ENCODE measurements around the gene UTP4. TPM values are rescaled to one million over a fixed set of nuclear protein-coding genes. Genes with fewer than 3 reads are reported as not detected.
A peak's percentile ranks its signal among the peaks of the same experiment; 100 is the strongest.

UTP4 gene
- total and polyA plus RNA-seq, 10 donors = 12.6 to 37.9 (median 17.1) TPM

- Histone ChIP-seq H3K36me3 (no peaks in the 10 kb centered on the region), H3K4me1 (peaks cover 0 to 55% (median 13%) of the 10 kb centered on the region in 6 donors), H3K9me3 (no peaks in the 10 kb centered on the region), H3K27me3 (replicated peaks in 1 of 7) (no peaks in the 10 kb centered on the region), H3K4me3 (no peak overlapping the region), H3K27ac (no peak overlapping the region)
- no peak for DNase-seq
- TF ChIP-seq POLR2AphosphoS5 (IDR thresholded peaks at IDR 0.05) (no peak), CTCF (IDR thresholded peaks at IDR 0.05 in 8 of 11, conservative IDR thresholded peaks at IDR 0.05 in 3 of 11) (no peak), POLR2A (IDR thresholded peaks at IDR 0.05) (no peak)
- WGBS, 5 donors = 72 to 85% (median 84%) methylated on average over 2 of the region's 2 CpGs
- intact Hi-C loops (cut with DNase I; ENCODE audit: low total_unique reads) = no loop called here
Measured at GRCh38 chr16:69201787-69202186, 69.3 kb downstream of the UTP4 start.

- no peak for DNase-seq
- H3K4me3 ChIP-seq = no peak overlapping the region
- no peak for TF ChIP-seq POLR2AphosphoS5 (IDR thresholded peaks at IDR 0.05)
- TF ChIP-seq POLR2A (IDR thresholded peaks at IDR 0.05) = no peak
- TF ChIP-seq CTCF (IDR thresholded peaks at IDR 0.05 in 8 of 11, conservative IDR thresholded peaks at IDR 0.05 in 3 of 11) = no peak
- H3K27ac ChIP-seq = peak overlapping the region in 5 of 8 donors; percentile 1 to 61 (median 49)
- intact Hi-C loops (cut with DNase I; ENCODE audit: low total_unique reads) = no loop called here
- no peaks in the 10 kb centered on the region for H3K36me3 ChIP-seq
- peaks cover 0 to 51% (median 13%) of the 10 kb centered on the region in 6 donors for H3K4me1 ChIP-seq
- no peaks in the 10 kb centered on the region for H3K27me3 ChIP-seq (replicated peaks in 1 of 7)
- no peaks in the 10 kb centered on the region for H3K9me3 ChIP-seq
Measured at GRCh38 chr16:69204172-69204571, 71.7 kb downstream of the UTP4 start.

GRCh38 chr16:69209735-69210134 lies 77.3 kb downstream of the UTP4 start:
- no peaks in the 10 kb centered on the region for H3K9me3 ChIP-seq
- TF ChIP-seq CTCF (IDR thresholded peaks at IDR 0.05 in 8 of 11, conservative IDR thresholded peaks at IDR 0.05 in 3 of 11) (no peak), POLR2AphosphoS5 (IDR thresholded peaks at IDR 0.05) (no peak), POLR2A (IDR thresholded peaks at IDR 0.05) (no peak)
- 87 to 98% (median 94%) methylated on average over 4 of the region's 4 CpGs for WGBS, 5 donors

GRCh38 chr16:69217433-69217832 lies 85.0 kb downstream of the UTP4 start:
- H3K9me3 ChIP-seq = no peaks in the 10 kb centered on the region
- H3K4me1 ChIP-seq = peaks cover 0 to 18% (median 0%) of the 10 kb centered on the region in 6 donors
- intact Hi-C loops (cut with DNase I; ENCODE audit: low total_unique reads) = no loop called here
- no peaks in the 10 kb centered on the region for H3K36me3 ChIP-seq
- no peak overlapping the region for H3K4me3 ChIP-seq
- DNase-seq = no peak
- no peaks in the 10 kb centered on the region for H3K27me3 ChIP-seq (replicated peaks in 1 of 7)
- no peak overlapping the region for H3K27ac ChIP-seq
- TF ChIP-seq POLR2A (IDR thresholded peaks at IDR 0.05) (no peak), CTCF (IDR thresholded peaks at IDR 0.05 in 8 of 11, conservative IDR thresholded peaks at IDR 0.05 in 3 of 11) (no peak), POLR2AphosphoS5 (IDR thresholded peaks at IDR 0.05) (no peak)
- 92 to 97% (median 97%) methylated on average over 1 of the region's 1 CpG for WGBS, 5 donors

More at GRCh38 chr16:69209735-69210134, 77.3 kb downstream of the UTP4 start:
- Histone ChIP-seq H3K36me3 (peaks cover 0 to 6% (median 0%) of the 10 kb centered on the region in 6 donors), H3K27me3 (replicated peaks in 1 of 7) (no peaks in the 10 kb centered on the region), H3K4me1 (peaks cover 0 to 13% (median 2%) of the 10 kb centered on the region in 6 donors), H3K4me3 (no peak overlapping the region), H3K27ac (no peak overlapping the region)
- DNase-seq = no peak
- intact Hi-C loops (cut with DNase I; ENCODE audit: low total_unique reads) = no loop called here

Small RNAs within 50 kb of the gene (small RNA-seq; reads per million reads assigned to genes)
- gene RF00019 (0 reads per million in 4 donors), gene RNU6-22P (0 reads per million in 4 donors)

Other genes with a start within 250 kb of the UTP4 start
- gene HAS3, start 27.0 kb upstream of the UTP4 start, total RNA-seq = 1 to 10 TPM in 1 of 7 donors, under 1 TPM in 6; 0.51 to 2.0 (median 0.77) TPM
- under 1 TPM; 0.54 to 0.96 (median 0.68) TPM for gene HAS3, start 27.0 kb upstream of the UTP4 start, polyA plus RNA-seq
- gene CHTF8, start 61 bp upstream of the UTP4 start, total RNA-seq = 100 to 1,000 TPM in 2 of 7 donors, 10 to 100 TPM in 5; 82.9 to 125 (median 89.2) TPM
- gene CHTF8, start 61 bp upstream of the UTP4 start, polyA plus RNA-seq = 10 to 100 TPM; 46.9 to 75.3 (median 58.9) TPM
- gene SNTB2, start 54.5 kb downstream of the UTP4 start, total RNA-seq = 10 to 100 TPM; 25.7 to 48.5 (median 31.5) TPM
- 1 to 10 TPM; 1.9 to 4.4 (median 3.0) TPM for gene SNTB2, start 54.5 kb downstream of the UTP4 start, polyA plus RNA-seq
- 10 to 100 TPM; 28.5 to 38.0 (median 33.6) TPM for gene VPS4A, start 178.7 kb downstream of the UTP4 start, total RNA-seq
- 10 to 100 TPM; 21.5 to 30.2 (median 29.1) TPM for gene VPS4A, start 178.7 kb downstream of the UTP4 start, polyA plus RNA-seq
- 10 to 100 TPM in 3 of 7 donors, 1 to 10 TPM in 4; 7.1 to 18.5 (median 9.4) TPM for gene PDF, start 197.9 kb downstream of the UTP4 start, total RNA-seq
- 1 to 10 TPM; 2.4 to 7.1 (median 4.7) TPM for gene PDF, start 197.9 kb downstream of the UTP4 start, polyA plus RNA-seq
- gene COG8, start 206.9 kb downstream of the UTP4 start, total RNA-seq = 10 to 100 TPM; 29.9 to 54.3 (median 38.4) TPM
- 10 to 100 TPM; 13.8 to 21.5 (median 14.5) TPM for gene COG8, start 206.9 kb downstream of the UTP4 start, polyA plus RNA-seq
- gene NIP7, start 207.1 kb downstream of the UTP4 start, total RNA-seq = 10 to 100 TPM; 10.2 to 25.0 (median 20.0) TPM
- gene NIP7, start 207.1 kb downstream of the UTP4 start, polyA plus RNA-seq = 10 to 100 TPM; 14.0 to 20.6 (median 16.9) TPM
- 1 to 10 TPM in 4 of 7 donors, under 1 TPM in 1, not detected in 2; 0.85 to 5.2 (median 1.7) TPM for gene TMED6, start 219.1 kb downstream of the UTP4 start, total RNA-seq
- gene TMED6, start 219.1 kb downstream of the UTP4 start, polyA plus RNA-seq = 1 to 10 TPM in 1 of 3 donors, under 1 TPM in 2; 0.59 to 1.2 (median 0.99) TPM